Neural crest cell (in vitro differentiated cells): ENCODE results near the gene USP31. TPM values are rescaled to one million over a fixed set of nuclear protein-coding genes. Genes with fewer than 3 reads are reported as not detected.

Source experiments
- DNase-seq: peaks from one replicate; pipeline ENCODE4 v3.0.0; 2021; ENCODE audit warnings: low read depth, mixed read lengths, low spot score
- H3K27ac Mint-ChIP-seq: one replicate; pipeline ENCODE4 v1.8.0; 2021; ENCODE audit warnings: mild to moderate bottlenecking, mixed read lengths; ENCODE audit not compliant: unreplicated experiment
- H3K27me3 Mint-ChIP-seq: 2 replicates; pipeline ENCODE4 v1.8.0; 2021; ENCODE audit warnings: low read depth, mild to moderate bottlenecking, mixed read lengths
- H3K36me3 Mint-ChIP-seq: 2 replicates; pipeline ENCODE4 v1.8.0; 2021; ENCODE audit warnings: low read depth, mild to moderate bottlenecking, mixed read lengths
- H3K4me1 Mint-ChIP-seq: 2 replicates; pipeline ENCODE4 v1.8.0; 2021; ENCODE audit warnings: mixed read lengths
- H3K4me3 Mint-ChIP-seq: one replicate; pipeline ENCODE4 v1.8.0; 2021; ENCODE audit warnings: mild to moderate bottlenecking, mixed read lengths
- H3K9me3 Mint-ChIP-seq: 2 replicates; pipeline ENCODE4 v1.8.0; 2021; ENCODE audit warnings: mixed read lengths
- total RNA-seq: library from RNA; stranded (reverse); gene quantifications from 2 replicates; pipeline ENCODE4 v1.2.1, GENCODE V29; 2021
- TF ChIP-seq, protein P1 (sequence below): fragments of 200-600 bp; sonication (generic); conservative IDR thresholded peaks from 2 replicates; pipeline ENCODE4 v1.5.0; 2021; ENCODE audit warnings: antibody characterized with exemption, mild to moderate bottlenecking

Gene USP31
- total RNA-seq, 1 donor from 2014 or later = 13.7 TPM

DNA sequence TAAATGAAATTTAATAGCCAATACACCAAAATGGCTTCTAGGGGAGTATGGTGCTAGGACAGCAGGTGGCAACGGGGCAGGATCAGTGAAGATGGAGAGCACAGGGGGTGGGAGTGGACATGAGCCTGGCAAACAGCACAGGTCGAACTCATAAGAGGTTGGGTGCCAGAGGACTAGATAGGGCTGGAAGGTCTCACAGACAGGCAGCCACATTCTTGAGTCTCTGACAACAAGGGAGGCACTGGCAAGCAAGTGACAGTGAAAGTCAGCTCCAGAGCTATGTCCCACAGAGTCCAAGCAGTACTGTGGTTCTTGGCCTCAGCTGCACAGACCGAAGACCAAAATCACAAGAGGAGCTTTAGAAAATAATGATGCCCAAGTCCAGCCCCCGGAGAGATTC lies 61.2 kb downstream of the USP31 start:
- Mint-ChIP-seq H3K4me3 (no peak overlapping the region), H3K4me1 (no peaks in the 10 kb centered on the region), H3K27me3 (no peaks in the 10 kb centered on the region), H3K9me3 (no peaks in the 10 kb centered on the region), H3K36me3 (peaks cover 6% of the 10 kb centered on the region), H3K27ac (no peak overlapping the region)
- DNase-seq = no peak
- TF ChIP-seq, protein P1, sequence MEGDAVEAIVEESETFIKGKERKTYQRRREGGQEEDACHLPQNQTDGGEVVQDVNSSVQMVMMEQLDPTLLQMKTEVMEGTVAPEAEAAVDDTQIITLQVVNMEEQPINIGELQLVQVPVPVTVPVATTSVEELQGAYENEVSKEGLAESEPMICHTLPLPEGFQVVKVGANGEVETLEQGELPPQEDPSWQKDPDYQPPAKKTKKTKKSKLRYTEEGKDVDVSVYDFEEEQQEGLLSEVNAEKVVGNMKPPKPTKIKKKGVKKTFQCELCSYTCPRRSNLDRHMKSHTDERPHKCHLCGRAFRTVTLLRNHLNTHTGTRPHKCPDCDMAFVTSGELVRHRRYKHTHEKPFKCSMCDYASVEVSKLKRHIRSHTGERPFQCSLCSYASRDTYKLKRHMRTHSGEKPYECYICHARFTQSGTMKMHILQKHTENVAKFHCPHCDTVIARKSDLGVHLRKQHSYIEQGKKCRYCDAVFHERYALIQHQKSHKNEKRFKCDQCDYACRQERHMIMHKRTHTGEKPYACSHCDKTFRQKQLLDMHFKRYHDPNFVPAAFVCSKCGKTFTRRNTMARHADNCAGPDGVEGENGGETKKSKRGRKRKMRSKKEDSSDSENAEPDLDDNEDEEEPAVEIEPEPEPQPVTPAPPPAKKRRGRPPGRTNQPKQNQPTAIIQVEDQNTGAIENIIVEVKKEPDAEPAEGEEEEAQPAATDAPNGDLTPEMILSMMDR = no peak

DNA sequence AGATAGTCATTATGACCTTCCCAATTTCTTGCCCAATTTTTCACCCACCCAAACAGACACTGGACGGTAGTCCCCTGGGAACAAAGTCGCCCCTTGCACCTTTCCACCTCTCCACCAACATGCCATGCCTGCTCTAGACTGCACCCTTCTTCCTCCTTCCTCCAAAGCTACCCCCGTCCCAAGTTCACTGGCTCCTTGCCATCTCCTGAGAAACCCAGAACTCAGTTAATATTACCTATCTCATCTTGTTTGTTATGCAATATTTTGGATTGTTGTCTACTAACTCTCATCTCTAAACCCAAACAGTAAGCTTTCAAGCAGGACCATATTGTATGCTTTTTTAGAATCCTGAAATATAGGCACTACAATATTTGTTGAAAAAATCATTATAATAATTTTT lies 63.3 kb downstream of the USP31 start:
- H3K9me3 Mint-ChIP-seq = no peaks in the 10 kb centered on the region
- H3K27ac Mint-ChIP-seq = no peak overlapping the region
- peaks cover 2% of the 10 kb centered on the region for H3K36me3 Mint-ChIP-seq
- DNase-seq = no peak
- no peak overlapping the region for H3K4me3 Mint-ChIP-seq
- H3K4me1 Mint-ChIP-seq = no peaks in the 10 kb centered on the region
- H3K27me3 Mint-ChIP-seq = no peaks in the 10 kb centered on the region
- TF ChIP-seq, protein P1 = no peak

DNA sequence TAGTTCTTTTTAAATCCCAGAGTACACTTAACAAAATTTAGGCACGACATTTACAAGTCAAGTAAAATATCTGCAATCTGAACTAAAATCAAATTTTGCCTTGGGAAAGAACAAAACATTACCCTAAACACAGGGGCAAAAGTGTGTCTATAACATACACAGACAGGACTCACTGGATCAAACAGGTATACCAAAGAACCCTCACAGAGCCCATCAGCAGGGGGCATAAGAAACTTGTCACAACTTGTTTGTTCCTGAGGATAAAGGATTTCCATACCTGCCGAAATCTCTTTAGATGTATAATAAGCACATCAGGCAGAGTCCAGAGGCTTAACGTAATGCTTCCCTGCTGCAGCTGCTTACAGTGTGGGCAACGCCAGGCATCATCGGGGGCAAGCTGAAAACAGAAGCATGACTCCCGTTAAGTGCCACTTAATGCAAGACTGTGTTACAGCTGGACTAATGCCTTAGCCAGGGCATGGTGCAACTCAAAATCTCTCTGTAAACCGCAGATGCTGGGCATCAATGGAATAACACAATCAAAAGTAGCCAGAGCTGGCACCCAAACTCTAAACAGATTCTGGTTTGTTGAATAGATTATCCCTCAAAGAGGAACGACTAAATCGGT lies 67.0 kb downstream of the USP31 start:
- Mint-ChIP-seq H3K27ac (no peak overlapping the region), H3K27me3 (no peaks in the 10 kb centered on the region), H3K9me3 (no peaks in the 10 kb centered on the region), H3K4me1 (no peaks in the 10 kb centered on the region), H3K4me3 (no peak overlapping the region), H3K36me3 (peaks cover 12% of the 10 kb centered on the region)
- DNase-seq = no peak
- TF ChIP-seq, protein P1 = no peak

DNA sequence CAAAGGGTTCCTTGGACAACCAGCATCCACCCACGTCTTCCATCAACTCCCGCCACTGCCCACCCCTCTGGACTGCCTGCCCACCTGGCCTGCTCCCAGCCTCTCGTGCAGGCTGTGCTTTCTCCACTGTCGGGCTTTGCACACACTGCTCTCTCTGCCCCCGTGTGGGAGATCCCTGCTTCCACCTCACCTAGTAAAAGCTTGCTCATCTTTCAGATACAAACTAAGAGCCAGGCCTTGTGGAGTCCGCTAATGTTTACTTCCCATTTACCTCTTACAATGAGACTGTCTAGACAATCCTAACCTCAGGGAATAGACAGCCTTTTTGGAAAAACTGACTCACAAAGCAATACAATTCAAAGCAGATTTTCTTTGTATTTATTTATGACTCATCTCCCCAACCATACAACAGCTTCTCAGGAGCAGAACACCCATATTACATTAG lies 67.6 kb downstream of the USP31 start:
- TF ChIP-seq, protein P1 = no peak
- Mint-ChIP-seq H3K36me3 (peaks cover 14% of the 10 kb centered on the region), H3K27ac (no peak overlapping the region), H3K27me3 (no peaks in the 10 kb centered on the region), H3K4me3 (no peak overlapping the region), H3K4me1 (no peaks in the 10 kb centered on the region), H3K9me3 (no peaks in the 10 kb centered on the region)
- DNase-seq = no peak

DNA sequence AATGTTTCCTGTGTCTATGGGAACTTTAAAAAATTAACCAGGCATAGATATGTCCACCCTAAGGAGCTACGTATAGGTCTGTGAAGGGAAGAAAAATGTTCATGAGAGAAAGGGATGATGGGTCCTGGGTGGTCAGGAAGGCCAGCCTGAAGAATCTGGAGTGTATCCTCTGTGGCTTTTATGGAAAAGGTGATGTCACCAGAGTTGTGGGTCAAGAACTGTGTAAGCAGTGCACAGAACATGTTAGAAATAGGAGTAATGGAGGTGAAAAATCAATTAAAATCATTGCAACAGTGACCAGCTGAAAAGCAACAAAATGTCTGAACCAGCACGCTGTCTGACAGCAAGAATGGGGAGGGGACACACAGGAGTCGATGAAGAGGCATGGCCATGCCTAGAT lies 68.5 kb downstream of the USP31 start:
- DNase-seq = no peak
- no peak overlapping the region for H3K4me3 Mint-ChIP-seq
- no peaks in the 10 kb centered on the region for H3K27me3 Mint-ChIP-seq
- H3K36me3 Mint-ChIP-seq = peaks cover 16% of the 10 kb centered on the region
- H3K9me3 Mint-ChIP-seq = no peaks in the 10 kb centered on the region
- TF ChIP-seq, protein P1 = no peak
- no peak overlapping the region for H3K27ac Mint-ChIP-seq
- H3K4me1 Mint-ChIP-seq = no peaks in the 10 kb centered on the region
